Gastroesophageal sphincter (tissue), 3 donors: Measurements from ENCODE around the gene ARHGAP26.

Experiments used
- POLR2A ChIP-seq, 2 donors: fragments of 450-650 bp; IDR thresholded peaks; one replicate each; pipeline ENCODE4 v1.6.1; 2017; ENCODE audit warnings: antibody characterized with exemption in 2 of 2, mild to moderate bottlenecking in 2 of 2, moderate library complexity in 1 of 2
- POLR2AphosphoS5 ChIP-seq: sonication (generic); formaldehyde crosslinking; IDR thresholded peaks from one replicate; pipeline ENCODE4 v1.6.1; 2017; ENCODE audit warnings: antibody characterized with exemption
- TF ChIP-seq, protein P1 (sequence below), 4 experiments: fragments of 200-600 bp in 2 of 4; fragments of 450-650 bp in 2 of 4; sonication (generic) in 1 of 4; IDR thresholded peaks; one replicate each; pipeline ENCODE4 v1.5.1; 2017 to 2019; ENCODE audit warnings: antibody characterized with exemption in 4 of 4, mild to moderate bottlenecking in 2 of 4, moderate library complexity in 2 of 4

DNA sequence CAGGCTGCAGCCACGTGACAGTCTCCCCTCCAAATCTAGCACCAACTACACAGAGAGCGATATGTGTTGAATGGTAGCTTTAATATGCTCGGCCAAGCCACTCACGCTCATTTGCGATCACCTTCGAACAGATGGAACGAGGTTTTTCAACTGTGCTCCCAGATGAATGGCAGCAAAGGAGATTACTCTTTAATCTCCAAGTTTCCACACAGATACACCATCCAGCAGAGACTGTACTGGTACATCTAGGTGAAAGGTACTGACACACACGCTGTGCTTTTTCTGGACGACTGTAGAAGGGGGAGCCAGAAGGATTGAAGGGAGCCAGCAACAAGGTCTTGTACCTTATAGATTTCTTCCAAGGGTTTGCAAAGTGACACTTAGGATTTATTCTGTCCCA, 369.4 kb downstream of the ARHGAP26 start:
- TF ChIP-seq POLR2A (IDR thresholded peaks at IDR 0.05) (no peak), POLR2AphosphoS5 (no peak)
- TF ChIP-seq, protein P1, sequence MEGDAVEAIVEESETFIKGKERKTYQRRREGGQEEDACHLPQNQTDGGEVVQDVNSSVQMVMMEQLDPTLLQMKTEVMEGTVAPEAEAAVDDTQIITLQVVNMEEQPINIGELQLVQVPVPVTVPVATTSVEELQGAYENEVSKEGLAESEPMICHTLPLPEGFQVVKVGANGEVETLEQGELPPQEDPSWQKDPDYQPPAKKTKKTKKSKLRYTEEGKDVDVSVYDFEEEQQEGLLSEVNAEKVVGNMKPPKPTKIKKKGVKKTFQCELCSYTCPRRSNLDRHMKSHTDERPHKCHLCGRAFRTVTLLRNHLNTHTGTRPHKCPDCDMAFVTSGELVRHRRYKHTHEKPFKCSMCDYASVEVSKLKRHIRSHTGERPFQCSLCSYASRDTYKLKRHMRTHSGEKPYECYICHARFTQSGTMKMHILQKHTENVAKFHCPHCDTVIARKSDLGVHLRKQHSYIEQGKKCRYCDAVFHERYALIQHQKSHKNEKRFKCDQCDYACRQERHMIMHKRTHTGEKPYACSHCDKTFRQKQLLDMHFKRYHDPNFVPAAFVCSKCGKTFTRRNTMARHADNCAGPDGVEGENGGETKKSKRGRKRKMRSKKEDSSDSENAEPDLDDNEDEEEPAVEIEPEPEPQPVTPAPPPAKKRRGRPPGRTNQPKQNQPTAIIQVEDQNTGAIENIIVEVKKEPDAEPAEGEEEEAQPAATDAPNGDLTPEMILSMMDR (IDR thresholded peaks at IDR 0.05) = no peak
